GM18861 (cell line): Measurements from ENCODE around the gene MVP.

Experiments used
- ATAC-seq: cut with Tn5 transposase; IDR thresholded peaks from one replicate; pipeline ENCODE4 v1.9.1; 2021; ENCODE audit not compliant: unreplicated experiment

MVP gene

DNA sequence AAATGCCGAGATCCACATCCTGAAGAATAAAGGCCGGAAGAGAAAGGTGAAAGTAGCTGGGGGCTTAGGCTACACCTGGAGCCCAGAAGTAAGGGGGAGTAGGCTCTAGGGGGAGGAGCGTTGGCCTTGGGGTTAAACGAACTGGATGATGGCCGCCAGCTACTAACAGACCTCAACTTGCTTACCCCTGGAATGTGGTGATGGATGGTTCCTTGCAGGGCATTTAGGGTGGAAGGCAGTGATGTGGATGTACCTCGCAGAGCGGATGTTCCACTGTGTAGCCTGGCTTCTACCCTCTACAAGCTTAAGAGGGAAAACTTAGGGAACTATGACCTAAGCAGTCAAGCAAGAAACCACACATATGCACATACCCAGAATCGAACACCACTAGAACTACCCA lies 16.2 kb upstream of the MVP start:
- no peak for ATAC-seq

DNA sequence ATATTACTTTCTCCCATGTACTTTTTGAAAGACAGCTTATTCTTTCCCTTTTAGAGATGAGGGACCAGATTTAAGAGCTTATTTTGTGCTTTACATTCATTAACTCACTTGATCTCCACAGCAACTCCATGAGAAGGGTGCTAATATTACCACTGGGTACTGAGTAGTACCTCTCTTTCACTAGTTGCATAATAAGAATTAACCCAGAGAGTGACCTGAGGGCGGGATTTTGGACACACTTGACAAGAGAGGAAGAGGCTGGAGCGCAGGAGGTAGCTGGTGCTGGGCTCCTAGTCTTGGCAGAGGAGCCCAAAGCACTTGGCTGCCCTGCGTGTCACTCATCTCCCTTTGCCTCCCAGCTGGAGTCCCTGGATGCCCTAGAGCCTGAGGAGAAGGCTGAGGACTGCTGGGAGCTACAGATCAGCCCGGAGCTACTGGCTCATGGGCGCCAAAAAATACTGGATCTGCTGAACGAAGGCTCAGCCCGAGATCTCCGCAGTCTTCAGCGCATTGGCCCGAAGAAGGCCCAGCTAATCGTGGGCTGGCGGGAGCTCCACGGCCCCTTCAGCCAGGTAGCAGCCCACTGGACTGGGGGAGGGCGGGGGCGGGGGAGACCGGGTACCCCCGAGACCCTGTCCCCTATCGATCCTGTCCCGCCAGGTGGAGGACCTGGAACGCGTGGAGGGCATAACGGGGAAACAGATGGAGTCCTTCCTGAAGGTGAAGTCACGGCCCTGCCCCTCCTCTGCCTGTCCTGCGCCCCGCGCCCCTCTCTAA lies 15.6 kb upstream of the MVP start:
- no peak for ATAC-seq

DNA sequence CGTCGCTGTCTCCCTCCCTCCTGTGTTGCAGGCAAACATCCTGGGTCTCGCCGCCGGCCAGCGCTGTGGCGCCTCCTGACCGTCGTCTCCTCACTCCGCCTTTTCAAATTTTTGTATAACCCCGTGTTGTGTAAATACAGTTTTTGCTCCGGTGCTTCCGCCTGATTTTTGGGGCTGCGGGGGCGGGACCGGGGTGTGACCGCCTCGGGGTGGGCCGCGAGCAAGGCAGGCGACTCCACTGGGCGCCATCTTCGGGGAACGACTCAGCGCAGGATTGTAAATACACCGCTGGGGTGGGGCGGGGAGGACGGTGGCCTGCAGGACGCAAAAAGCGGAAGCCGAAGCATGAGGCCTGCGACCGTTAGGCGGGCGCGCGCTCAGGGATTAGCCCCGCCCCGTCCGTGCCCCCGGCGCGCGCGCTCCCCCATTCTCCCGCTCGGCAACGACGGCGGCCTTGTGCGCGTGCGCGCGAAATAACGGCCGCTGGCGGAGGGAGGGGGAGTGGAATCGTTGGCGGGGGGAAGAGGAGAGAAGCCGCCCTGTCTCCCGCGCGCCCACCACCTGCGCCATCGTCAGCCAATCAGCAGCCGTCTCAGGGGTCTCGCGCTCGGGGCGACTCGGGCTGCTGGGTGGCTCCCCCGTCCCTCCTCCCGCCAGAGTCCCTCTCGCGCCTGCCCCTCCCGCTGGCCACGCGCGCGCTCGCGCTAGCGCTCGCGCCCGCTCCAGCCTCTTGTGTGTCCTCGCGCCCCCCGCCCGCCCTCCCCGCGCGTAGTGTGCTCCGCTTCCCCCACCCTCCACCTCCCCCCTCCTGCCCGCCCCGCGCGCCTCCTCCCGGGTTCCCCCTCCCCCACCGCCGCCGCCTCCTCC lies 14.8 kb upstream of the MVP start:
- peak; percentile 40 for ATAC-seq

DNA sequence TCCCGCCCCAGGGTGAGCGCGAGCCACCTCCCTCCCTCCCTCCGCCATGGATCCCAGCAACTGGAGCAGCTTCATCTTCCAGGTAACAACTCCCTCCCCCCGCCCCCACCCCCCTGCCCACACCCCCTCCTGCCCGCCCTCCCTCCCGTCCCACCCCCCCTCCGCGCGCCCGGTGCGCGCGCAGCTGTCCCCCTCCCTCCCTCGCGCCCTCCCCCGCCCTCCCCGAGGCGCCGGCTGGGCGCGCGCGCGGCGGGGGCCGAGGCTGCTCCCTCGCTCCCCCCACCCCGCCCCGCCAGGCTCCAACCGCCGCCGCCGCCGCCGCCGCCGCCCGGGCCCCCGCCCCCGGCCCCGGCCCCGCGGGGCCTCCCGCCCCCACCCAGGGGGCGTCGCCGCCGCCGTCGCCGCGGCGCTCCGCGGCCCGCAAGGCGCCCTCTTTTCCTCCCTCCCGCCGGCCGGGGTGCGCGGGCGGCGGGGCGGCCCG lies 14.1 kb upstream of the MVP start, which contains the start of gene MAZ:
Gene MAZ, plus strand, starts transcription at position 431 of the 481 bp plus-strand sequence. CDS start 173 bp downstream, outside the sequence.
- no peak for ATAC-seq

DNA sequence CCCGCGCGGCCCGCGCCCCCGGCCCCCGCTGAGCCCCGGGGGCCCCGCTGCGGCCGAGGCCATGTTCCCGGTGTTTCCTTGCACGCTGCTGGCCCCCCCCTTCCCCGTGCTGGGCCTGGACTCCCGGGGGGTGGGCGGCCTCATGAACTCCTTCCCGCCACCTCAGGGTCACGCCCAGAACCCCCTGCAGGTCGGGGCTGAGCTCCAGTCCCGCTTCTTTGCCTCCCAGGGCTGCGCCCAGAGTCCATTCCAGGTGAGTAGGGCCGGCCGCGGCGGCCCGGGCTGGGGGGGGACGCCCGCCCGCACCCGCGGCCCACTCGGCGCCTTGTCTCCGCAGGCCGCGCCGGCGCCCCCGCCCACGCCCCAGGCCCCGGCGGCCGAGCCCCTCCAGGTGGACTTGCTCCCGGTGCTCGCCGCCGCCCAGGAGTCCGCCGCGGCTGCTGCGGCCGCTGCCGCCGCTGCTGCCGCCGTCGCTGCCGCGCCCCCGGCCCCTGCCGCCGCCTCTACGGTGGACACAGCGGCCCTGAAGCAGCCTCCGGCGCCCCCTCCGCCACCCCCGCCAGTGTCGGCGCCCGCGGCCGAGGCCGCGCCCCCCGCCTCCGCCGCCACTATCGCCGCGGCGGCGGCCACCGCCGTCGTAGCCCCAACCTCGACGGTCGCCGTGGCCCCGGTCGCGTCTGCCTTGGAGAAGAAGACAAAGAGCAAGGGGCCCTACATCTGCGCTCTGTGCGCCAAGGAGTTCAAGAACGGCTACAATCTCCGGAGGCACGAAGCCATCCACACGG lies 13.4 kb upstream of the MVP start:
- no peak for ATAC-seq

DNA sequence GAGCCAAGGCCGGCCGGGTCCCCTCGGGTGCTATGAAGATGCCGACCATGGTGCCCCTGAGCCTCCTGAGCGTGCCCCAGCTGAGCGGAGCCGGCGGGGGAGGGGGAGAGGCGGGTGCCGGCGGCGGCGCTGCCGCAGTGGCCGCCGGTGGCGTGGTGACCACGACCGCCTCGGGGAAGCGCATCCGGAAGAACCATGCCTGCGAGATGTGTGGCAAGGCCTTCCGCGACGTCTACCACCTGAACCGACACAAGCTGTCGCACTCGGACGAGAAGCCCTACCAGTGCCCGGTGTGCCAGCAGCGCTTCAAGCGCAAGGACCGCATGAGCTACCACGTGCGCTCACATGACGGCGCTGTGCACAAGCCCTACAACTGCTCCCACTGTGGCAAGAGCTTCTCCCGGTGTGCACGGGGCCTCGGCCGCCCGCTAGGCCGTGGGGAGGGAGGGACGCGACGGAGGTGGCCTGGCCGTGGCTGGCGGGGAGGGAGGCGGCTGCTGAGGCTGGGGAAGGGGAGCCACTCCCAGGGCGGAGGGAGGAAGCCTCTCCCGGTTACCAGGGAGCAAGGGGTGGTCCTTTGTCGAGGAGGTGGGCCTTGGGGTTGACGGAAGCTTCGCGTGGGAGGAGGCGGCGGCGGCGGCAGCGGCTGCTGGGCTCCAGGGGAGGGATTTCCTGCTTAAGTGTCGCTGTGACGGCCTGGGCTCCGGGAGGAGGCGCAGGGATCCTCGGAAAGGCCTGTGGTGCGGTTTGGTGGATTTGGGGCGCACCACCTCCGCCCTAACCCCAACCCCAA lies 12.6 kb upstream of the MVP start:
- peak; percentile 21 for ATAC-seq

DNA sequence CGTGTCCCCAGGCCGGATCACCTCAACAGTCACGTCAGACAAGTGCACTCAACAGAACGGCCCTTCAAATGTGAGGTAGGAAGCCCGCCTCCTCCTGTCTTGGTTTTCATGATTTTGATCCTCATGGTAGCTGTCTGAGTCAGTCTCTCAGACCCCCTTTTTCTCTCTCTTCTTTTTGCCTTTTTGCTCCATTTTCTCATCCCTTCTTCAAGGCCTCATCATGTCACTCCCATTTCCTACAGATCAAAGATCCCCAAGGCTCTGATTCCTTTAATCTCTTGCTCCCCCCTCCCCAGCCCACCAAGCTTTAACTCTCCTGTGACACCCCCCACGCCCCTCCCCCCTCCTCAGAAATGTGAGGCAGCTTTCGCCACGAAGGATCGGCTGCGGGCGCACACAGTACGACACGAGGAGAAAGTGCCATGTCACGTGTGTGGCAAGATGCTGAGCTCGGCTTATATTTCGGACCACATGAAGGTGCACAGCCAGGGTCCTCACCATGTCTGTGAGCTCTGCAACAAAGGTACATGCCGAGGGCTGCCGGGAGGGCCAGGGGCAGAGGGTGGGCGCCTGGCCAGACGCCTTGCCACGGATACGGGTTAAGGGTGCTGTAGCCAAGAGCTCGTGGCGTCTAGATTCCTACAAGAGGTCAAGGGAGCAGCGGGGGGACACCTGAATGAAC lies 11.9 kb upstream of the MVP start:
- no peak for ATAC-seq

DNA sequence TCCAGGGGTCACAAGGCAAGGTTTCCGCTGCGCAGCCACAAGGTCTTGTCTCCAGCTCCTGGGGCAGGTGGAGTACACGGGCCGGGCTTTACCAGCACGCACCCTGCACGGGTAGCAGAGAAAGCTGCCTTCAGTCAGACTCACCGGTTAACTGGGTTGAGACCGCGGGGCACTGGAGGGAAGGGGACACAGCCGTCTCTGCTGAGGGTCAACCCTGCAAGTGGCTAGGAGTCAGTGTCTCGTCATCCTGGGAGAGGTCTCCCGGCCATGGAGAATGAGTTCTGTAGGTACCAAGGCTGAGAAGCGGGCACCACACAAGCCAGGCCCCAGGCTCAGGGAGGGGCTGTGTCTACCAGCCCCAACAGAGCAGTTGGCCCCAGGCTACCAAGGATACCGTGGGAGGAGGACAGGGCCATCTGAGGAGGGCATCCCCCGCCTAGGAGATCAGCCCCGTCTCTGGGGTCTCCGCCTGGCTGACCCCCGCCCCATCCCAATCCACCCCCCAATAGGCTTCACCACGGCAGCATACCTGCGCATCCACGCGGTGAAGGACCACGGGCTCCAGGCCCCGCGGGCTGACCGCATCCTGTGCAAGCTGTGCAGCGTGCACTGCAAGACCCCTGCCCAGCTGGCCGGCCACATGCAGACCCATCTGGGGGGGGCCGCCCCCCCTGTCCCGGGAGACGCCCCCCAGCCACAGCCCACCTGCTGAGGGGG lies 11.1 kb upstream of the MVP start:
- ATAC-seq, result no peak

DNA sequence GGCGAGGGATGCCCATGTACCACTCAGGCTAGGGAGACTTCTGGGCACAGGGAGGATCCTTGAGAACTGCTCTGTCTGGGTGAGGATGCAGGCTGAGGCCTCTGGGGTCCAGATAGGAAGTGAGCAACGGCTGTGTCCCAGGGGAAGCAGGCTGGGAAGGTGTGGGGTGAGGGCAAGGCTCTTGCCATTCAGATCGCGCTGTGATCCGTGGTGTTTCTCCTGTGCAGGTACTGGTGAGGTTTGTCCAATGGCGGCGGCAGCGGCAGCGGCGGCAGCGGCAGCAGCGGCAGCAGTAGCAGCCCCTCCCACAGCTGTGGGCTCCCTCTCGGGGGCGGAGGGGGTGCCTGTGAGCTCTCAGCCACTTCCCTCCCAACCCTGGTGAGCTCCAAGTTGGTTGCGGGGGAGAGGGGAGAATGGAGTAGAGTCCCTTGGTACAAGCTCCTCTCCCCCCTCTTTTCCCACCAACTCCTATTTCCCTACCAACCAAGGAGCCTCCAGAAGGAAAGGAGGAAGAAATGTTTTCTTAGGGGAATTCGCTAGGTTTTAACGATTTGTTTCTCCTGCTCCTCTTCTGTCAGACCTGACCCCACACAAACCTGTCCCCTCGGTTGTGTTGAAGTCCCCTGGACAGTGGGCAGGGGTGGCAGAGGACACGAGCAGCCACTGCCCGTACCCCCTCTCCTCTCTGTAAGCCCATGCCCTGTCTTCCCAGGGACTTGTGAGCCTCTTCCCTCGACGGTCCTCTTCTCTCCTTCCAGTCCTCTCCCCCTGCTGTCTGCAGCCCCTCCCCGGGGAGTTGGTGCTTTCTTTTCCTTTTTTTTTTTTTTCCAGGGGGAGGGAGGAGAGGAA lies 10.2 kb upstream of the MVP start:
- no peak for ATAC-seq

DNA sequence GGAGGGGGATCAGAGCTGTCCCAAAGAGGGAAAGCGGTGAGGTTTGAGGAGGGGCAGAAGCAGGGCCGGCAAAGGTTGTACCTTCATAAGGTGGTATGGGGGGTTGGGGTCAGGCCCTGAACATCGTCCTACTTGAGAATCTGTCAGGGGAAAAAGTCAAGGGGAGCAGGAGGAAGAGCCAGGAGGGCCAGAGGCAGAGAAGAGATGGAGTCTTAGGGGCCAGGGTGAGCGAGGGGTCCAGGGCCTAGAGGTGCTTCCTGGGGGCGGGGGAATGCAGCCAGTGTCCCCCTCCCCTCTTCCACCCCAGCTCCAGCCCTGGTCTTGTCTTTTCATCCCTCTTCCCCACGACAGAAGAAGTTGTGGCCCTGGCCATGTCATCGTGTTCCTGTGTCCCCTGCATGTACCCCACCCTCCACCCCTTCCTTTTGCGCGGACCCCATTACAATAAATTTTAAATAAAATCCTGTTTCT lies 9.5 kb upstream of the MVP start:
- no peak for ATAC-seq

DNA sequence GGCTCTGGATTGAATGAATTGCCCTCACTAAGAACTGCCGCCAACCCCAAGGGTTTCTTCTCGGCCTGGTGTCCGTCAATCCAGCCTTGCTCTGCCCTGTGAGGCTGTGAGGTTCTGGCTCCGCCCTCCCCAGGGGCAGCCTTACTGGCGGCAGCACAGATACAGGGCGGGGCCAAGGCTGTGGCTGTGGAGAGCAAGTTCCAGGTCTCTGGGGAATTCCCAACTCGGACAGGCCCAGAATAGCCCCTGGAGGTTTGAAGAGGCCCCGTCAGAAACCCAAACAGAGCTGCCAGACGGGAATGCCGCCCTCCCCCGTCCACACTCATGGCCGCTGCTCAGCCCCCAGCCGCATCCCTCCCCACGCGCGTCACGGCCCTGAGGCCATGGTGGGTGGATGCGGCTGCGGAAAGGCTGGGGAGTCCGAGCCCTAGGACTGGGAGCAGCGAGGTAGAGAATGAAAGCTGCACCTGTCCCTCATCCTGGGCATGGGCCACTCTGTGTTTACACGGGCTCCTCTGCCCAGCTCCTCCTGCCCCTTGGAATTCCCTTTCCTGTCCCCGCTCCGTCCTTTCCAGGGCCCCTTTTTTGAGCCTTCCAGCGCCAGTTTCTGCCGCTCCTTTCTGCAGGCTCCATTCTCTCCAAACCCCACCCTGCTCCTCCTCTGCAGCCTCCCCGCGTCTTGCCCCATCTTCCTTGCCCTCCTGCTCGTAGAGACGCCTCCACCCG lies 8.9 kb upstream of the MVP start:
- ATAC-seq, result no peak

DNA sequence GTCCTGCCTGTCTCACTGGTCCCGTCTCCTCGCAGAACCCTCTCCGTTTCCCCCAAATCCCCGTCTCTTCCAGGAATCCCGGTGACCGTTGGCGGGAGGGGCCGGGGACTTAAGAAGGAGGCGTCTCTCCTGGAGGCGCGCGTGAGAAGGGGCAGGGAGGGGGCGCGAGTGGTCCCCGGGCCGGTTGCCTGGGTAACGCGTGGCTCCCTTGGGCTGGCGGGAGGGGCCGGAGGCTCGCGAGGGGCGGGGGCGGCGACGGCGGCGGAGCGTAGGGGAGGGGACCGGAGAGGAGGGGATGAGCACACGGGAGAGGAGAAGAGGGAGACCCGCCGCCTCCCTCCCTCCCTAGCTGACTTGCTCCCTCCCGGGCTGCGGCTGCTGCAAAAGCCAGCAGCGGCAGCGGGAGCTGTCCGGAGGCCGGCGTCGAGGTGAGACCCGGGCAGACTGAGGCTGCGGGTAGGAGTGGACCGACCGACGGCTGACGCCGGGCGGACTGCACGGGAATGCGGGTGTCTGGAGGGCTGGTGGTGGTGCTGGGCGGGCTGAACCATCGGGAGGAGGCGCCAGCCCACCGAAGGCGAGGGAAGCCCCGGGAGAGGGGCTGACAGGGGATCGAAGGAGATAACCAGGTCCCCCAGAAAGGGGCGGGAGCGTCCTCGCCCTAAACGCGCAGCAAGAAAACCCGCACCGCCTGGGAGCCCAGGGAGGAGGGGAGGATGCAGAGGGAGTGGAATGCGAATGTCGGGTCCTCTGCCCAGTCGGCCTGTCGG lies 8.2 kb upstream of the MVP start, which contains the start of gene PRRT2:
Gene PRRT2, plus strand, starts transcription at position 298 of the 770 bp plus-strand sequence. CDS start 862 bp downstream, outside the sequence.
- ATAC-seq, result no peak

DNA sequence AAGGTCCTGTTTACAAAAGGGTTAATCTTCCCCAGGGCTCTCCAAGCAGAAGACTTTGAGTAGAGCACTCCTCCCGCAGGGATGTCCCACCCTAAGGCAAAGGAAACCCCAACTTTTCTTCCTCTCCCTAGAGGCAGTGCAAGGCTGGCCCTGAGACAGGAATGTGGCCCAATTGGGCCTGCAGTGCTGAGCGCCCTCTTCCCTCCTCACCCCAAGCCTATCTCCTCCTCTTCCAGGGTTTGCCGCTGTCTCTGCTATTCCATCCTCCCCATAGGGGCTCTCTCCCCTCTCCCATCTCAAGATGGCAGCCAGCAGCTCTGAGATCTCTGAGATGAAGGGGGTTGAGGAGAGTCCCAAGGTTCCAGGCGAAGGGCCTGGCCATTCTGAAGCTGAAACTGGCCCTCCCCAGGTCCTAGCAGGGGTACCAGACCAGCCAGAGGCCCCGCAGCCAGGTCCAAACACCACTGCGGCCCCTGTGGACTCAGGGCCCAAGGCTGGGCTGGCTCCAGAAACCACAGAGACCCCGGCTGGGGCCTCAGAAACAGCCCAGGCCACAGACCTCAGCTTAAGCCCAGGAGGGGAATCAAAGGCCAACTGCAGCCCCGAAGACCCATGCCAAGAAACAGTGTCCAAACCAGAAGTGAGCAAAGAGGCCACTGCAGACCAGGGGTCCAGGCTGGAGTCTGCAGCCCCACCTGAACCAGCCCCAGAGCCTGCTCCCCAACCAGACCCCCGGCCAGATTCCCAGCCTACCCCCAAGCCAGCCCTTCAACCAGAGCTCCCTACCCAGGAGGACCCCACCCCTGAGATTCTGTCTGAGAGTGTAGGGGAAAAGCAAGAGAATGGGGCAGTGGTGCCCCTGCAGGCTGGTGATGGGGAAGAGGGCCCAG lies 7.3 kb upstream of the MVP start:
- ATAC-seq, result no peak

DNA sequence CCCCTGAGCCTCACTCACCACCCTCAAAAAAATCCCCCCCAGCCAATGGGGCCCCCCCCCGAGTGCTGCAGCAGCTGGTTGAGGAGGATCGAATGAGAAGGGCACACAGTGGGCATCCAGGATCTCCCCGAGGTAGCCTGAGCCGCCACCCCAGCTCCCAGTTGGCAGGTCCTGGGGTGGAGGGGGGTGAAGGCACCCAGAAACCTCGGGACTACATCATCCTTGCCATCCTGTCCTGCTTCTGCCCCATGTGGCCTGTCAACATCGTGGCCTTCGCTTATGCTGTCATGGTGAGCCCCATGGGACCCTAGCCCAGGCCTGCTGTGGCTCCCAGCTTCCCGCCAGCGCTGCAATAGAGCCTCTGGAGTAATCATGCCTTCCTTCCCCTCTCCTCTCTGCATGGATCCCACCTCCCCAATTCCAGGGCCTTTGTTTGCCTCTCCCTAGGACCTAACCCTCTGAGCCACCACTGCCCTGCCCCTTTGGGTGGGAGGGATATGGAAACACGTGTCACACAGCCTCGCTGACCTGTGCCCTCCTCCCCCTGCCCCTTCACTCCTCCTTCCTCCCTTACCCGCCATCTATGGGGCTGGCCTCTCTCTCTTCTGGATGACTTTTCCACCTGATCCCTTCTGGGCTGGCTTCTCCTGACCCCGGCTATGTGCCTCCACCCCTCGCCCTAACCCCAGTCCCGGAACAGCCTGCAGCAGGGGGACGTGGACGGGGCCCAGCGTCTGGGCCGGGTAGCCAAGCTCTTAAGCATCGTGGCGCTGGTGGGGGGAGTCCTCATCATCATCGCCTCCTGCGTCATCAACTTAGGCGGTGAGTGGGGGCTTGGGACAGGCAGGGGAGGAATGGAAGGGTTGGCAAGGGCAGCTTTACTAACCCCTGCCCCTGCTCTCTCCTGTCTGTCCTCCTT lies 6.4 kb upstream of the MVP start:
- ATAC-seq, result no peak

DNA sequence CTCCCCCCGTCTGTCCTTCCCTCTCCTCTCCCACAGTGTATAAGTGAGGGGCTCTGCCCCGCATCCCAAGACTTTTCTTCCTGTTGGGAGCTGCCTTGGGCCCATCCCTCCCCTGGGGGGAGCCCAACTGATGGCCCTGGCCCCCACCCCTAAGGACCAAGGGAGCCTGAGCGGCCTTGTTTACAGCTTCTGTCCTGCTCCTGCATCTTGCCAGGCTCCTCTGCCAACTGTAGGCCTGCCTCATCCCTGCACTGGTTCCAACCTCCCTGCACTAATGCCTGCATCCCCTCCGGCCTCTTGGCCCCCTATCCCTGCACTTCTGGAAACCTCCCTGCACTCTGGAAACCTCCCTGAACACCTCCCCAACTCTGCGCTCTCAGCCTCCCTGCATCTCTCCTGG lies 5.7 kb upstream of the MVP start:
- ATAC-seq, result no peak
